Testis (tissue), 2 donors: ENCODE results near the gene IFI27L2.

Experiments
- POLR2A ChIP-seq: fragments of 450-650 bp; IDR thresholded peaks from one replicate; pipeline ENCODE4 v1.6.1; 2017; ENCODE audit warnings: antibody characterized with exemption, mild to moderate bottlenecking, moderate library complexity
- TF ChIP-seq, protein P1 (sequence below), 3 experiments: fragments of 450-650 bp in 2 of 3; fragments of 200-600 bp in 1 of 3; sonication (generic) in 1 of 3; IDR thresholded peaks; one replicate each; pipeline ENCODE4 v1.5.1; 2016 to 2019; ENCODE audit warnings: antibody characterized with exemption in 3 of 3, mild to moderate bottlenecking in 2 of 3, moderate library complexity in 1 of 3

DNA sequence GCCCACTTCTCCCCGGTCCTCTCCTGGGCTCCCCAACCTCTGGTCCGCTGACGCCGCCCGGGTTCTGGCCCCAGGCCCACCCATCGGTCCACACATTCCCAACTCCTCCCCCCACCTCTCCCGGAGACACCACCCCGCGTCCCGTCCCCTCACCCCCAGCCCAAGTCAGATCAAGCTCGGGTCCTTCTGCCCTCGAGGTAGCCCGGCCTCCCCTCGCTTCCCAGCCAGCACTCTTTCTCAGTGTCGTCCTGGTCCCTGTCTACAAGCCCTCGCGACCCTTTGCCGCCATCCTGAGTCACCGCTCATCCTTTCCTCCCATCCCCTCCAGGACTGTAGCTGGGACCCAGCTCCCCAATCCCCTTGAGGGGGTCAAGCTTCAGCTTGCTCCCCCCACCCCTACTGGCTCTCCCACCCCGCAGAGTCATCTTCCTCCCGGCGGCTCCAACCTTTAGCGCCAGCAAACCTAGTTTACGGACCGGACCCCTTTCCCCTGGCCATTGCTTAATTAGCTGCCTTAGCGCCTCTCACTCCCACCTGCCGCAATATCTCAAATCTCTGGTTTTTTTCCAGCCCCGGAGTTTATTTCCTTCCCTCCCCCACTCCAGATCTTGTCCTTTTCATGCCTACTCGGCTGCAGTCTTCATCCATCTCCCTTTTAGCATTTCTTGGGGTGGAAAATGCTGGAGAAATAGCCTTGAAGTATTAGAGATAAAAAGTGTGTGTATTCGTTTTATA, 45.8 kb upstream of the IFI27L2 start:
- TF ChIP-seq, protein P1, sequence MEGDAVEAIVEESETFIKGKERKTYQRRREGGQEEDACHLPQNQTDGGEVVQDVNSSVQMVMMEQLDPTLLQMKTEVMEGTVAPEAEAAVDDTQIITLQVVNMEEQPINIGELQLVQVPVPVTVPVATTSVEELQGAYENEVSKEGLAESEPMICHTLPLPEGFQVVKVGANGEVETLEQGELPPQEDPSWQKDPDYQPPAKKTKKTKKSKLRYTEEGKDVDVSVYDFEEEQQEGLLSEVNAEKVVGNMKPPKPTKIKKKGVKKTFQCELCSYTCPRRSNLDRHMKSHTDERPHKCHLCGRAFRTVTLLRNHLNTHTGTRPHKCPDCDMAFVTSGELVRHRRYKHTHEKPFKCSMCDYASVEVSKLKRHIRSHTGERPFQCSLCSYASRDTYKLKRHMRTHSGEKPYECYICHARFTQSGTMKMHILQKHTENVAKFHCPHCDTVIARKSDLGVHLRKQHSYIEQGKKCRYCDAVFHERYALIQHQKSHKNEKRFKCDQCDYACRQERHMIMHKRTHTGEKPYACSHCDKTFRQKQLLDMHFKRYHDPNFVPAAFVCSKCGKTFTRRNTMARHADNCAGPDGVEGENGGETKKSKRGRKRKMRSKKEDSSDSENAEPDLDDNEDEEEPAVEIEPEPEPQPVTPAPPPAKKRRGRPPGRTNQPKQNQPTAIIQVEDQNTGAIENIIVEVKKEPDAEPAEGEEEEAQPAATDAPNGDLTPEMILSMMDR (IDR thresholded peaks at IDR 0.05), result no peak
- TF ChIP-seq POLR2A, result no peak
